SK-N-MC (cell line): ENCODE measurements around the gene TBC1D10B.
A peak's percentile ranks its signal among the peaks of the same experiment; 100 is the strongest.

Experiments
- DNase-seq: peaks from one replicate; pipeline ENCODE4 v3.0.0-alpha.2; 2011; ENCODE audit warnings: low read depth, low spot score
- H3K27ac ChIP-seq: fragments of 200-600 bp; sonication (generic); 2 replicates; pipeline ENCODE4 v1.5.1; 2016; ENCODE audit warnings: mixed run types
- H3K36me3 ChIP-seq: fragments of 200-600 bp; sonication (generic); 2 replicates; pipeline ENCODE4 v1.6.1; 2017; ENCODE audit warnings: antibody characterized with exemption, low read length, mixed read lengths; ENCODE audit not compliant: insufficient read depth
- H3K4me3 ChIP-seq: fragments of 200-600 bp; sonication (generic); 2 replicates; pipeline ENCODE4 v1.5.1; 2016
- H3K9ac ChIP-seq: fragments of 200-600 bp; sonication (generic); 2 replicates; pipeline ENCODE4 v1.8.0; 2017; ENCODE audit warnings: mixed run types, mixed read lengths; ENCODE audit not compliant: insufficient read length
- H3K9me3 ChIP-seq: fragments of 200-600 bp; sonication (generic); 2 replicates; pipeline ENCODE4 v1.6.1; 2017; ENCODE audit warnings: low read depth, mild to moderate bottlenecking, antibody characterized with exemption, low read length, moderate library complexity, mixed read lengths
- EZH2 ChIP-seq: fragments of 200-600 bp; sonication (generic); IDR thresholded peaks from one replicate; pipeline ENCODE4 v1.6.1; 2017; ENCODE audit warnings: antibody characterized with exemption
- FOXP2 ChIP-seq: optimal IDR thresholded peaks from 2 replicates; pipeline ENCODE3; 2011; ENCODE audit warnings: mild to moderate bottlenecking, moderate library complexity; ENCODE audit not compliant: insufficient read depth; ENCODE audit errors: extremely low read length, control extremely low read depth
- POLR2AphosphoS5 ChIP-seq: IDR thresholded peaks from 2 replicates; pipeline ENCODE4 v1.6.1; 2012; ENCODE audit warnings: mild to moderate bottlenecking, low read depth, low read length, borderline replicate concordance

The TBC1D10B gene

DNA sequence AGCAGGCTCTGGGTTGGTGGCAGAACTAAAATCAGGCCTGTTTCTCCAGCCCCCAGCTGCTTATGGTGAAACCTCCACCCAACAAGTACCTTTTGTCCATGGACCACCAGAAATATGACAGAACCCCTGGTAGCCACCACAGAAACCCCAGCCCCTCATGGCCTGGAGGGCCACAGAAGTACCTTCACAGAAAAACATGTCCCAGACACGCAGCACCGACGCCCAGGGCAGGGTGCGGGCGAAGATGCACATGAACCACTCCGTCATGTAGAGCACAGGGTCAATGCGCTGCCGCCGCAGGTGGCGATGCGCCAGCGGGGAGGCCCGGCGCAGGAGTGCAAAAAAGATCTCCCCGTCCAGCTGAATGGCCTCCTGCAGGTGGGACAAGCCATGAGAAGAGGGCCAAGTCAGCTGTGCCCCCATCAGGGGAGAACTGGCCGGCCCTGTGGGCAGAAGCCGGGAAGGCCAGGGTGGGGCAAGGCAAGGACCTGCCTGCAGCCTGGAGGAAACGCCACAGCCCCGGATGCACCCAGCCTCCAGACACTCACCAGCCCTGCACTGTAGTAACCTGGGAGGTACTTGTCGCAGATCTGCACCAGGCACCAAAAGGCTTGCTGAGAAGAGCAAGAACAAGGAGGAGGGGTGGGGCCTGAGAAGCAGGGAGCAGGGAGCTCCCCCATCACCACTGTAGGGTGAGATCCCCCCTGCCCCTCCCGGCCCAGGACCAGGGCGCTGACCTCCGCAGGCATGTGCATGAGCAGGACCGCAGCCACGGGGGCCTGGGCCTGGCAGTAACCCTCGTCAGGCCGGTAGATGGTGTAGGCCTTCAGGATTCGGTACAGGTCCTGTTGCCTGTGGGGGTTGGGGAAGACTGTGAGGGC, 11.1 kb downstream of the TBC1D10B start:
- H3K4me3 ChIP-seq: no peak overlapping the region
- H3K9ac ChIP-seq: no peak overlapping the region
- no peak overlapping the region for H3K27ac ChIP-seq
- no peak for DNase-seq
- TF ChIP-seq FOXP2: no peak
- no peaks in the 10 kb centered on the region for H3K9me3 ChIP-seq
- peaks cover 29% of the 10 kb centered on the region; the same call in 1 of the 2 replicates for H3K36me3 ChIP-seq

DNA sequence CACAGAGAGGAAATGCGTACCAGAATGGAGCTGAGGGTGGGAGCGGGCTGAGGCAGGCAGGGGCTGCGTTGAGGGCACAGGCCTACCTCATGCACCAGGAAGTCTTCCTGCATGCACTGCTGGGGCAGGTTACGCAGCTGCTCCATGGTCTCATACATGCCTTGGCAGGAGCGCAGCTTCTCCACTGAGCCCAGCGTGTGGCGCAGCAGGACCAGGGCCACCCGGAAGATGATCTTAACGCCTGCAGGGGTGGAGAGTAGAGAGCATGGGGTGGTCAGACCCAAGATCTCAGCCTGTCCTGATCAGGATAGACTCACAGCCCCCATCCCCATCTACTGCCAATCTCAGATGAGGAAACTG, 11.7 kb downstream of the TBC1D10B start:
- TF ChIP-seq FOXP2 (no peak), EZH2 (no peak)
- Histone ChIP-seq H3K9me3 (no peaks in the 10 kb centered on the region), H3K4me3 (no peak overlapping the region), H3K9ac (no peak overlapping the region), H3K36me3 (peaks cover 32% of the 10 kb centered on the region; the same call in 1 of the 2 replicates), H3K27ac (no peak overlapping the region)
- no peak for DNase-seq

DNA sequence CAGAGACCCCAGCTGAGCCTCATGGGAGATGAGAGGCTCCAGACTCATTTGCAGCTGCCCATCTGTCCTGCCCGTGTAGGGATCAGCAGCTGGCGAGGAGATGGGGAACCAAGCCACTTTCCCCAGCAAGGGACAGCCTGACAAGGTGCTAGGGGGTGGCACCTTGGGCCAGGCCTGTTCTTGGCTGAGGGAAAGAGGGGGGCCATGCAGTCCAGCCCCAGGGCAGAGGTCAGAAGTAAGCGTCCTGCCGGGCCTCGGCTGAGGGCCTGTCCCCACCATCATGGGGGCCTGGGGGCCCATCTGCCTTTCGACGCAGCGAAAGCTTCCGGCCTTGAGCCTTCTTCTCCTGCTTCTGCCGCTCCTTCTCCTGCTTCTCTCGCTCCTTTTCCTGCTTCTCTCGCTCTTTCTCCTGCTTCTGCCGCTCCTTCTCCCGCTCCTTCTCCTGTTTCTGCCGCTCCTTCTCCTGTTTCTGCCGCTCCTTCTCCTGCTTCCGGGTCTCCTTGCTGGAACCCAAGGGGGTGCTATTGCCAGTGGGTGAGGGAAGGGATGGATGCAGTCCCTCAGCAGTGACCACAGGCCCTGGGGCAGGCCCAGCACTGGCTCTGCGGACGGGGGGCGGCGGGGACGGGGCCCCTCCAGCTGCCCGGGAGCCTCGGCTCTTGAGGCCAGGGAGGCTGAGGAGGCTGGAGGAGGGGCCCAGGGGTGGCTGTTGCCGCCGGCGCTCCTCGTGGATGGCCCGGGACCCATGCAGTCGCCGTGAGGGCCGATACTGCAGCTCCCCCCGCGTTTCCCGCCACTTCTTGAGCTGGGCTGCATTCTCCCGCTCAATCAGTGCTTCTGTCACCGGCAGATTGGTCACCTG, 12.3 kb downstream of the TBC1D10B start:
- Histone ChIP-seq H3K9ac (no peak overlapping the region), H3K36me3 (peaks cover 30% of the 10 kb centered on the region; the same call in 1 of the 2 replicates), H3K9me3 (no peaks in the 10 kb centered on the region), H3K4me3 (no peak overlapping the region), H3K27ac (no peak overlapping the region)
- no peak for TF ChIP-seq POLR2AphosphoS5
- no peak for TF ChIP-seq EZH2
- TF ChIP-seq FOXP2: no peak
- no peak for DNase-seq

DNA sequence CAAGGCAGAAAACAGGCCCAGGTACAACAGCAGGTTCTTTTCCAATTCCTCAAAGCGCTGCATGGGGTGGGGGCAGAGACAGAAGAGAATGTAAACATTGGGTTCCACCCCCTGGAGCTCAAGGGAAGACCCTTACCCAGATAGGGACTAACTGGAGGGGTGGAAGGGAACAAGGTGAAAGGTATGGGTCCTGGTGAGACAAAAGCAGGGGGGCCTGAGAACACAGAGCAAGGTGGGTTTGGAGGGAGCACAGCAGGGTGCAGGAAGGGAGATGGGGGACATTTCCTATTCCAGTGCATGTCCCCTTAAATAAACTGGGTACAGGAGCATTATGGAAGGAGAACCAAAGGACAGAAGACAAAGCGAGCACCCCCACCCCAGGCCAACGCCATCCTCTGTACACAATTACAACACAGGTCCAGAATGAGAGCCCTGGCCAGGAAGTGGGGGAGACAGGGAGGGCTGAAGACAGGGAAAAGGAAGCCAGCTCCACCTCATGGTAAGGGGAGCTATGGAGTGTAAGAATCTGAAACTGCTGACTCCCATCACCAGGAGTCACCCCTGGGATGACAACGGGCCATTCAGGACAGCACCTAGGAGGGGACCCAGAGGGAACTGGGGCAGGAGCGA, 13.1 kb downstream of the TBC1D10B start:
- no peak for DNase-seq
- TF ChIP-seq FOXP2: no peak
- no peak for TF ChIP-seq POLR2AphosphoS5
- TF ChIP-seq EZH2: no peak
- Histone ChIP-seq H3K4me3 (no peak overlapping the region), H3K27ac (no peak overlapping the region), H3K9ac (no peak overlapping the region), H3K36me3 (peaks cover 33% of the 10 kb centered on the region; the same call in 1 of the 2 replicates), H3K9me3 (no peaks in the 10 kb centered on the region)

DNA sequence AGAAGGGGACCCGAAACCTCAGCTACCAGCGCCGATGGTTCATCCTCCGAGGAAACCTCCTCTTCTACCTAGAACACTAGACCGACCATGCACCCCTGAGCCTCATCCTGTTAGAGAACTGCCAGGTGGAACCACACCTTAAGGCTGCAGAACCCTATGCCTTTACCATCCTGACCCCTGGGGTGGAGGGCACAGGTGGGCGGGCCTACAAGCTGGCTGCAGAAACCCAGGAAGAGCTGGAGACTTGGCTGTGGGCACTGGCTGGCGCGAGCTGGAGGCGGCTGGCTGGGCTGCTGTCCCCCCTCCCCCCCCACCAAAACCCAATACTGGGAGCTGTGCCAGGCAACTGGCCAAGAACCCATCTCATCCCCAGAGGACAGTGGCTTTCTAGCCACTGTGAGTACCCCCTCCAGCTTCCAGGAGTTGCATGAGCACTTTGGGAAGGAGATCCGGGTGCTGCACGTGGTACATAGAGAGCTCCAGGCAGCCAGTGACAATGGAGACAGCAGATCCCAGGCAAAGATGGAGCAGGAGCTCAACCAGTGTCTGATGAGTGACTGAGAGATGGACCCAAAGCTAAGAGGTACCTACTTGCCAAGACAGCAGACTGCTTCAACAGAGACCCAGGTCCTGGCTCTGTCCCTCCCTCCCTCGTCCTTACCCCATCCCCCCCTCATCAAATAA, 13.8 kb downstream of the TBC1D10B start:
- no peak overlapping the region for H3K4me3 ChIP-seq
- DNase-seq: no peak
- peaks cover 38% of the 10 kb centered on the region; the same call in 1 of the 2 replicates for H3K36me3 ChIP-seq
- peak overlapping the region; percentile 78 for H3K9ac ChIP-seq
- no peaks in the 10 kb centered on the region for H3K9me3 ChIP-seq
- TF ChIP-seq POLR2AphosphoS5: no peak; the same call in 1 of the 2 replicates
- no peak for TF ChIP-seq EZH2
- TF ChIP-seq FOXP2: no peak
- H3K27ac ChIP-seq: peak overlapping the region; percentile 82

DNA sequence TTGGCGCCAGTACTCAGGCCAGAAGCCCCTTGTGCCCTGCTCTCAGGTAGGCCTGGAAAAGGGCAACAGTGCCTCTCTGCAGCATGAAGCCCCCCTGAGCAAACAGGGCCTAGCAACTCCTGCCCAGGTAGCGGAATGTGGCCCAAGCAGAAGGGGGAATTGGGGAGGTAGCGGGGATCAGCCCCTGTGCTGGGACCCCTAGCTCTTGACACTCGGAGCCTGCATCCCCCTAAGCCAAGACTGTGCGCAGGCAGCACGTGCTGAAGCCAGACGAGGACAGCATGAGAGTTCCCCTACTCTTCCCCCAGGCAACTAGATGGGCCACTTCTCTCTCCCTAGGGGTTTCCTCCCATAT, 14.4 kb downstream of the TBC1D10B start:
- no peak for DNase-seq
- Histone ChIP-seq H3K4me3 (peak overlapping the region; percentile 93), H3K9ac (peak overlapping the region; percentile 78), H3K36me3 (peaks cover 44% of the 10 kb centered on the region; the same call in 1 of the 2 replicates), H3K27ac (peak overlapping the region; percentile 82), H3K9me3 (no peaks in the 10 kb centered on the region)
- no peak for TF ChIP-seq EZH2
- no peak for TF ChIP-seq POLR2AphosphoS5
- TF ChIP-seq FOXP2: no peak

DNA sequence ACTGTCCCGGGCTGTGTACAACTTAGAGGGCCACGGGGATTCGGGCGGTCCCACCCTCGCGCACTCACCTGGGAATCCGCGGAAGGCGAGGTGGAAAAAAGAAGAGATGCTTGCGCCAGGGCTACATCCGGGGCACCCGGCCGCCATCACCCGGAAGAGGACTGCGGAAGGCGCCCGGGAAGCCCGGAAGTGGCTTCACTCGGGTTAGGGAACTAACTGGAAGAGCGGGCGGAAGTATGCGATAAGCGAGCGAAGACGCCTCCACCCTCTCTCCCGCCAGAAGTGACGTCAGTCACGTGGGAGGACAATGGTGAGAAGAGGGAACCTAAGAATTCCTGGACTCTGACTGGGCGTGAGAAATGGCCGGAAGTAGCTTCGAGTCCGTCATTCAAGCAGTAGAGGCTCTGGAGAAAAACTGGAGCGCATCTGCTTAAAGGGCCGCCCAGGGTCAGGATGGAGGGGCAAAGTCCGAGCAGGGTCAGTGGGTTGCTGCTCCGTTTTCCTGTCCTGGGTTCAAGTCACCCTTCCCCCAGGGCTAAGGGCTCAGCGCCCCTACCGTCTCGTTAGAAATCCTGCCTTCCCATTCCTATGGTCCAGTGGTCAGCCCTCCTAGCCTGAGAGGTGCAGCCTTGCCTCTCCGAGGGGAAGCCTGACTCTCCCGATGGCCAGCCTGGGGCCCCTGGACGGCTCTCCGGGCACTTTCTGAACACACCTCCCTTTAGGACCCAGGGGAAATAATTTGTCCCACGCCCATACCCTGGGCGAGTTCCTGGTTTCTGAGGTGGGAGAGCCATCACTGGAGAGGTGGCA, 14.9 kb downstream of the TBC1D10B start, which contains the start of gene CD2BP2:
TSS of gene CD2BP2 (minus strand) at position 165 of the 810 bp plus-strand sequence. CDS start 627 bp downstream, outside the sequence.
- TF ChIP-seq EZH2 (no peak), FOXP2 (peak; percentile 40), POLR2AphosphoS5 (peak; percentile 62; the same call in 1 of the 2 replicates)
- peaks cover 49% of the 10 kb centered on the region; the same call in 1 of the 2 replicates for H3K36me3 ChIP-seq
- H3K4me3 ChIP-seq: peak within 1 kb of the TSS; percentile 93
- H3K9ac ChIP-seq: peak within 1 kb of the TSS; percentile 95
- no peaks in the 10 kb centered on the region for H3K9me3 ChIP-seq
- H3K27ac ChIP-seq: peak within 1 kb of the TSS; percentile 82
- DNase-seq: peak; percentile 80
